ENCODE results near the gene TPRX1. TPM values are rescaled to one million over a fixed set of nuclear protein-coding genes. Genes with fewer than 3 reads are reported as not detected.
"Not testable (repeated sequence)": the region's sequence is repeated elsewhere in the genome, so short reads cannot be mapped to it uniquely, and the experiment has no call there.

Gene TPRX1
- total RNA-seq, 4 donors from 2014 or later = not detected

GRCh38 chr19:47778049-47778953 is 26.1 kb downstream of the TPRX1 start, which contains the start of gene SELENOW:
SELENOW (plus strand) TSS chr19:47778703; CDS start chr19:47778786, 83 bp downstream.
- Histone ChIP-seq H3K27ac (peak within 1 kb of the TSS; percentile 94 to 99 (median 95)), H3K36me3 (peaks cover 0 to 10% of the 10 kb centered on the region in 2 donors), H3K4me3 (replicated peaks in 1 of 3) (peak within 1 kb of the TSS; percentile 43 to 95 (median 72)), H3K9me3 (no peaks in the 10 kb centered on the region), H3K27me3 (no peaks in the 10 kb centered on the region), H3K4me1 (peaks cover 13 to 29% of the 10 kb centered on the region in 2 donors)
- 0 to 1% methylated on average over 27 to 31 of the region's 65 CpGs for WGBS, 2 donors
- intact Hi-C loops (cut with DNase I) = no loop called here
- DNase-seq = peak; percentile 79 to 82
- TF ChIP-seq POLR2A (IDR thresholded peaks at IDR 0.05) (peak; percentile 49 to 92), CTCF (IDR thresholded peaks at IDR 0.05) (no peak)

GRCh38 chr19:47777245-47778048 is 26.9 kb downstream of the TPRX1 start:
- not testable (repeated sequence) for DNase-seq

GRCh38 chr19:47776568-47776967 is 27.8 kb downstream of the TPRX1 start:
- peak overlapping the region in 1 of 3 donors; percentile 19 for H3K27ac ChIP-seq
- DNase-seq = no peak
- H3K27me3 ChIP-seq = no peaks in the 10 kb centered on the region
- intact Hi-C loops (cut with DNase I) = no loop called here
- H3K9me3 ChIP-seq = no peaks in the 10 kb centered on the region
- WGBS, 2 donors = 57 to 67% methylated on average over 4 of the region's 4 CpGs
- peaks cover 0 to 5% of the 10 kb centered on the region in 2 donors for H3K36me3 ChIP-seq
- TF ChIP-seq POLR2A (IDR thresholded peaks at IDR 0.05) (no peak), CTCF (IDR thresholded peaks at IDR 0.05) (no peak)
- H3K4me3 ChIP-seq (replicated peaks in 1 of 3) = no peak overlapping the region
- H3K4me1 ChIP-seq = peaks cover 13 to 28% of the 10 kb centered on the region in 2 donors

More at GRCh38 chr19:47777245-47778048, 26.9 kb downstream of the TPRX1 start:
- H3K4me3 ChIP-seq (replicated peaks in 1 of 3) = peak overlapping the region in 2 of 3 donors; percentile 43 to 95
- H3K27ac ChIP-seq = peak overlapping the region; percentile 94 to 99 (median 95)
- H3K27me3 ChIP-seq; intact Hi-C loops (cut with DNase I); H3K36me3 ChIP-seq; H3K9me3 ChIP-seq: not testable (repeated sequence)
- WGBS, 2 donors = 80 to 85% methylated on average over 19 to 23 of the region's 23 CpGs
- peaks cover 13 to 29% of the 10 kb centered on the region in 2 donors for H3K4me1 ChIP-seq

- intact Hi-C loops (cut with DNase I) = not testable (repeated sequence)
These were observed 33.1 kb downstream of the TPRX1 start for GRCh38 chr19:47771291-47771690.

GRCh38 chr19:47769534-47769933 is 34.8 kb downstream of the TPRX1 start:
- 77 to 78% methylated on average over 3 of the region's 3 CpGs for WGBS, 2 donors
- Histone ChIP-seq H3K36me3 (no peaks in the 10 kb centered on the region), H3K4me1 (no peaks in the 10 kb centered on the region), H3K27ac (no peak overlapping the region), H3K4me3 (replicated peaks in 1 of 3) (no peak overlapping the region), H3K9me3 (no peaks in the 10 kb centered on the region), H3K27me3 (no peaks in the 10 kb centered on the region)
- intact Hi-C loops (cut with DNase I) = no loop called here
- DNase-seq = no peak
- no peak for TF ChIP-seq CTCF (IDR thresholded peaks at IDR 0.05)
- TF ChIP-seq POLR2A (IDR thresholded peaks at IDR 0.05) = no peak

More at GRCh38 chr19:47771291-47771690, 33.1 kb downstream of the TPRX1 start:
- H3K27me3 ChIP-seq; H3K27ac ChIP-seq; H3K4me3 ChIP-seq (replicated peaks in 1 of 3); DNase-seq; H3K36me3 ChIP-seq; H3K4me1 ChIP-seq; H3K9me3 ChIP-seq: not testable (repeated sequence)
- 85 to 90% methylated on average over 6 of the region's 6 CpGs for WGBS, 2 donors

All from thyroid gland (tissue), 4 donors.